CD8-positive, alpha-beta memory T cell (primary cell): ENCODE results near the gene AHCY. TPM values are rescaled to one million over a fixed set of nuclear protein-coding genes. Genes with fewer than 3 reads are reported as not detected.
A peak's percentile ranks its signal among the peaks of the same experiment; 100 is the strongest.
"Not testable (repeated sequence)": the region's sequence is repeated elsewhere in the genome, so short reads cannot be mapped to it uniquely, and the experiment has no call there.

Experiments
- CTCF ChIA-PET: fragments of 350-600 bp; sonication (Branson Sonifier 250); formaldehyde crosslinking; loops from one replicate; lab custom pipeline; 2021; ENCODE audit warnings: antibody characterized with exemption; lab: Charles Lee
- POLR2A ChIA-PET: fragments of 350-600 bp; sonication (Branson Sonifier 250); formaldehyde crosslinking; loops from one replicate; lab custom pipeline; 2021; ENCODE audit warnings: antibody characterized with exemption; lab: Charles Lee
- DNase-seq, 5 donors: peaks; one replicate each; pipeline versions ENCODE4 v3.0.0 to v3.0.0-alpha.2; 2020 to 2022; ENCODE audit warnings: mixed read lengths in 1 of 5
- H3K27ac ChIP-seq: one replicate; pipeline ENCODE4 v1.7.0; 2013; ENCODE audit warnings: low read depth, mild to moderate bottlenecking, low read length, moderate library complexity
- H3K27me3 ChIP-seq: 2 replicates; pipeline ENCODE4 v1.7.0; 2013; ENCODE audit warnings: low read length, mild to moderate bottlenecking; ENCODE audit not compliant: insufficient read depth, poor library complexity, severe bottlenecking
- H3K36me3 ChIP-seq: 2 replicates; pipeline ENCODE4 v1.7.0; 2013; ENCODE audit warnings: mild to moderate bottlenecking, low read length, moderate library complexity; ENCODE audit not compliant: insufficient read depth
- H3K4me1 ChIP-seq: 2 replicates; pipeline ENCODE4 v1.7.0; 2013; ENCODE audit warnings: mild to moderate bottlenecking, low read length, moderate library complexity; ENCODE audit not compliant: insufficient read depth
- H3K4me3 ChIP-seq: 2 replicates; pipeline ENCODE4 v1.7.0; 2013; ENCODE audit warnings: mild to moderate bottlenecking, low read length
- H3K9me3 ChIP-seq: 2 replicates; pipeline ENCODE4 v1.7.0; 2013; ENCODE audit warnings: mild to moderate bottlenecking, low read length
- H3K27ac Mint-ChIP-seq, 8 donors: one replicate each; pipeline ENCODE4 v1.8.0; 2020 to 2021; ENCODE audit warnings: mixed read lengths in 8 of 8, mild to moderate bottlenecking in 6 of 8, inconsistent platforms in 3 of 8, moderate library complexity in 3 of 8
- H3K27me3 Mint-ChIP-seq, 2 donors: one replicate each; pipeline ENCODE4 v1.8.0; 2020 to 2021; ENCODE audit warnings: mixed read lengths in 2 of 2, mild to moderate bottlenecking in 1 of 2, moderate library complexity in 1 of 2
- H3K36me3 Mint-ChIP-seq, 3 donors: one replicate each; pipeline ENCODE4 v1.8.0; 2020 to 2021; ENCODE audit warnings: mixed read lengths in 3 of 3, inconsistent platforms in 1 of 3, mild to moderate bottlenecking in 1 of 3
- H3K4me1 Mint-ChIP-seq, 3 donors: one replicate each; pipeline ENCODE4 v1.8.0; 2020 to 2021; ENCODE audit warnings: mixed read lengths in 3 of 3, inconsistent platforms in 1 of 3, mild to moderate bottlenecking in 1 of 3
- H3K4me3 Mint-ChIP-seq, 7 donors: one replicate each; pipeline ENCODE4 v1.8.0; 2020 to 2021; ENCODE audit warnings: mixed read lengths in 7 of 7, mild to moderate bottlenecking in 6 of 7, moderate library complexity in 4 of 7, inconsistent platforms in 2 of 7
- H3K9me3 Mint-ChIP-seq, 5 donors: one replicate each; pipeline ENCODE4 v1.8.0; 2020 to 2022; ENCODE audit warnings: mixed read lengths in 5 of 5, mild to moderate bottlenecking in 3 of 5, moderate library complexity in 2 of 5, inconsistent platforms in 1 of 5
- polyA plus RNA-seq: library from polyadenylated mRNA; unstranded; fragments of 300-500 nt; fragmentation: Illumina TruSeq; gene quantifications from one replicate; pipeline ENCODE4 v1.2.3, GENCODE V29; 2021
- total RNA-seq, 2 experiments: library from RNA; stranded (reverse); gene quantifications; one replicate each; pipeline ENCODE4 v1.2.3, GENCODE V29; 2021

Gene AHCY
- total and polyA plus RNA-seq, 3 experiments from 2014 or later, result 21.4 to 175 (median 169) TPM

GRCh38 chr20:34243377-34243776, 59.8 kb downstream of the AHCY start:
- Histone ChIP-seq H3K27me3 (no peaks in the 10 kb centered on the region), H3K9me3 (no peaks in the 10 kb centered on the region), H3K4me1 (peaks cover 19% of the 10 kb centered on the region), H3K27ac (no peak overlapping the region), H3K36me3 (no peaks in the 10 kb centered on the region), H3K4me3 (no peak overlapping the region)
- no peak overlapping the region for H3K4me3 Mint-ChIP-seq
- H3K9me3 Mint-ChIP-seq, result peaks cover 2 to 8% (median 7%) of the 10 kb centered on the region in 5 donors
- H3K4me1 Mint-ChIP-seq, result peaks cover 4 to 8% (median 5%) of the 10 kb centered on the region in 3 donors
- peaks cover 10 to 41% of the 10 kb centered on the region in 2 donors for H3K27me3 Mint-ChIP-seq
- no peak overlapping the region for H3K27ac Mint-ChIP-seq
- ChIA-PET POLR2A (no interaction called here), CTCF (no interaction called here)
- DNase-seq, result no peak
- peaks cover 0 to 10% (median 0%) of the 10 kb centered on the region in 3 donors for H3K36me3 Mint-ChIP-seq

DNA sequence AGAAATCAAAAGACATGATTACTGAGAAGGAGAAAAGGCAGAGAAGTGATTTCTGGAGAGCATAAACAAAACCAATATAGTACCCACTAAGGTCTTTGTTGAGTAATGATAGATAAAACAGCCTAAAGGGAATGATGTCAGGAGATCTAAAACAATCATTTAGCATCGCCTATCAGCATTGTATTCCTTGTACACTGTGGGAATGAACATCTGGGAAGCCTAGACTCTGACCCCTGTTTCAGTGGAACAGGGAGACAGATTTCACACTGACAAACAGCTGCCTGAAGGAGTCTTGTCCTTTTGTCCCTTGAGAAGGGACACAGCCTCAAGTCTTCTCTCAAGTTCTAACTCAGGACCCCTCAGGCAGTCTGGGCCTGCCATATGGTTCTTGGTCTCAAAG, 60.3 kb downstream of the AHCY start:
- Histone ChIP-seq H3K27me3 (no peaks in the 10 kb centered on the region), H3K9me3 (no peaks in the 10 kb centered on the region), H3K27ac (no peak overlapping the region), H3K4me3 (no peak overlapping the region), H3K36me3 (no peaks in the 10 kb centered on the region), H3K4me1 (peaks cover 19% of the 10 kb centered on the region)
- no peak overlapping the region for H3K4me3 Mint-ChIP-seq
- H3K27me3 Mint-ChIP-seq, result peaks cover 11 to 46% of the 10 kb centered on the region in 2 donors
- CTCF ChIA-PET, result no interaction called here
- peaks cover 7 to 13% (median 12%) of the 10 kb centered on the region in 5 donors for H3K9me3 Mint-ChIP-seq
- POLR2A ChIA-PET, result no interaction called here
- peaks cover 0 to 14% (median 0%) of the 10 kb centered on the region in 3 donors for H3K36me3 Mint-ChIP-seq
- no peak for DNase-seq
- H3K4me1 Mint-ChIP-seq, result peaks cover 4 to 8% (median 5%) of the 10 kb centered on the region in 3 donors
- no peak overlapping the region for H3K27ac Mint-ChIP-seq

- H3K27ac ChIP-seq, CTCF ChIA-PET, H3K4me1 Mint-ChIP-seq, H3K36me3 ChIP-seq, DNase-seq, H3K4me3 ChIP-seq, H3K27ac Mint-ChIP-seq, POLR2A ChIA-PET, H3K9me3 ChIP-seq, H3K4me3 Mint-ChIP-seq, H3K27me3 ChIP-seq: not testable (repeated sequence)
- peaks cover 11 to 48% of the 10 kb centered on the region in 2 donors for H3K27me3 Mint-ChIP-seq
- peaks cover 14 to 21% (median 17%) of the 10 kb centered on the region in 5 donors for H3K9me3 Mint-ChIP-seq
- H3K36me3 Mint-ChIP-seq, result peaks cover 0 to 16% (median 0%) of the 10 kb centered on the region in 3 donors
- peaks cover 19% of the 10 kb centered on the region for H3K4me1 ChIP-seq
Measured at GRCh38 chr20:34242015-34242414, 61.1 kb downstream of the AHCY start.

GRCh38 chr20:34240693-34241615, 62.2 kb downstream of the AHCY start, which contains the start of gene ASIP:
Gene ASIP, plus strand, starts transcription at chr20:34241423. Its CDS starts 18,952 bp downstream, at chr20:34260375.
- Histone ChIP-seq H3K9me3 (peaks cover 5% of the 10 kb centered on the region), H3K27ac (no peak within 1 kb of the TSS), H3K4me1 (peaks cover 19% of the 10 kb centered on the region), H3K27me3 (no peaks in the 10 kb centered on the region), H3K36me3 (no peaks in the 10 kb centered on the region), H3K4me3 (no peak within 1 kb of the TSS)
- Mint-ChIP-seq H3K9me3 (peaks cover 15 to 21% (median 19%) of the 10 kb centered on the region in 5 donors), H3K4me3 (no peak within 1 kb of the TSS), H3K27ac (no peak within 1 kb of the TSS), H3K27me3 (peaks cover 8 to 45% of the 10 kb centered on the region in 2 donors), H3K36me3 (peaks cover 0 to 16% (median 0%) of the 10 kb centered on the region in 3 donors), H3K4me1 (peaks cover 4 to 8% (median 5%) of the 10 kb centered on the region in 3 donors)
- CTCF ChIA-PET, result no interaction called here
- POLR2A ChIA-PET, result no interaction called here
- peak in 1 of 5 donors; percentile 23 for DNase-seq

GRCh38 chr20:34240121-34240520, 63.0 kb downstream of the AHCY start:
- Mint-ChIP-seq H3K4me1 (peaks cover 4 to 8% (median 5%) of the 10 kb centered on the region in 3 donors), H3K27ac (peak overlapping the region in 1 of 8 donors; percentile 26), H3K9me3 (peaks cover 15 to 21% (median 19%) of the 10 kb centered on the region in 5 donors), H3K36me3 (peaks cover 0 to 16% (median 0%) of the 10 kb centered on the region in 3 donors), H3K27me3 (peaks cover 8 to 44% of the 10 kb centered on the region in 2 donors), H3K4me3 (no peak overlapping the region)
- Histone ChIP-seq H3K36me3 (no peaks in the 10 kb centered on the region), H3K27ac (no peak overlapping the region), H3K27me3 (no peaks in the 10 kb centered on the region), H3K4me3 (no peak overlapping the region), H3K9me3 (peaks cover 5% of the 10 kb centered on the region), H3K4me1 (peaks cover 19% of the 10 kb centered on the region)
- no peak for DNase-seq
- ChIA-PET CTCF (no interaction called here), POLR2A (no interaction called here)

DNA sequence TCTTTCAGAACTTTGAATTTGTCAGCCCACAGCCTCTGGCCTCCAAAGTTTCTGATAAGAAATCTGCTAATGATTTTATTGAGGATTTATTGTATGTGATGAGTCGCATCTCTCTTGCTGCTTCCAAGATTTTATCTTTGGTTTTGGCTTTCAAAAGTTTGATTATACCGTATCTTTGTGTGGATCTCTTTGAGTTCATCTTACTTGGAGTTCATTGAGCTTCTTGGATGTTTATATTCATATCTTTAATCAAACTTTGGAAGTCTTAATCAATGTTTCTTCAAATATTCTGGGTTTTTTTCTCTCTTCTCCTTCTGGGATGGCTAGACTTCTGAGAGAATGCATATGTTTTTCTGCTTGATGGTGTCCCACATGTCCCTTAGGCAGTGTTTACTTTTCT, 65.2 kb downstream of the AHCY start:
- Mint-ChIP-seq H3K27ac (no peak overlapping the region), H3K9me3 (peaks cover 15 to 21% (median 19%) of the 10 kb centered on the region in 5 donors), H3K36me3 (peaks cover 0 to 16% (median 0%) of the 10 kb centered on the region in 3 donors), H3K4me1 (peaks cover 4 to 8% (median 5%) of the 10 kb centered on the region in 3 donors), H3K4me3 (no peak overlapping the region), H3K27me3 (peaks cover 8 to 38% of the 10 kb centered on the region in 2 donors)
- ChIA-PET POLR2A (no interaction called here), CTCF (no interaction called here)
- Histone ChIP-seq H3K9me3 (peaks cover 5% of the 10 kb centered on the region), H3K4me3 (no peak overlapping the region), H3K4me1 (peaks cover 19% of the 10 kb centered on the region), H3K27ac (no peak overlapping the region), H3K27me3 (no peaks in the 10 kb centered on the region), H3K36me3 (no peaks in the 10 kb centered on the region)
- no peak for DNase-seq

GRCh38 chr20:34235875-34236274, 67.3 kb downstream of the AHCY start:
- Mint-ChIP-seq H3K36me3 (peaks cover 0 to 16% (median 0%) of the 10 kb centered on the region in 3 donors), H3K4me1 (peaks cover 0 to 3% (median 2%) of the 10 kb centered on the region in 3 donors), H3K27ac (no peak overlapping the region), H3K9me3 (peaks cover 15 to 21% (median 19%) of the 10 kb centered on the region in 5 donors), H3K27me3 (peaks cover 8 to 28% of the 10 kb centered on the region in 2 donors), H3K4me3 (no peak overlapping the region)
- DNase-seq, result no peak
- H3K4me1 ChIP-seq, result peaks cover 14% of the 10 kb centered on the region
- peaks cover 5% of the 10 kb centered on the region for H3K9me3 ChIP-seq
- no peak overlapping the region for H3K4me3 ChIP-seq
- ChIA-PET POLR2A (no interaction called here), CTCF (no interaction called here)
- no peaks in the 10 kb centered on the region for H3K27me3 ChIP-seq
- no peak overlapping the region for H3K27ac ChIP-seq
- H3K36me3 ChIP-seq, result no peaks in the 10 kb centered on the region

- no peaks in the 10 kb centered on the region for H3K27me3 ChIP-seq
- no peak overlapping the region for H3K4me3 ChIP-seq
- CTCF ChIA-PET, result no interaction called here
- peaks cover 12 to 17% (median 15%) of the 10 kb centered on the region in 5 donors for H3K9me3 Mint-ChIP-seq
- DNase-seq, result no peak
- no peaks in the 10 kb centered on the region for H3K4me1 Mint-ChIP-seq
- H3K27ac Mint-ChIP-seq, result no peak overlapping the region
- no peak overlapping the region for H3K27ac ChIP-seq
- no peaks in the 10 kb centered on the region for H3K4me1 ChIP-seq
- peaks cover 0 to 7% (median 0%) of the 10 kb centered on the region in 3 donors for H3K36me3 Mint-ChIP-seq
- no peak overlapping the region for H3K4me3 Mint-ChIP-seq
- peaks cover 5 to 14% of the 10 kb centered on the region in 2 donors for H3K27me3 Mint-ChIP-seq
- POLR2A ChIA-PET, result no interaction called here
- H3K36me3 ChIP-seq, result no peaks in the 10 kb centered on the region
- peaks cover 5% of the 10 kb centered on the region for H3K9me3 ChIP-seq
Measured at GRCh38 chr20:34233687-34234086, 69.5 kb downstream of the AHCY start.
